Measurements from ENCODE around the gene KNTC1. TPM values are rescaled to one million over a fixed set of nuclear protein-coding genes. Genes with fewer than 3 reads are reported as not detected.

Gene KNTC1
- total and polyA plus RNA-seq, 3 experiments from 2014 or later, result 3.8 to 69.6 (median 66.0) TPM

DNA sequence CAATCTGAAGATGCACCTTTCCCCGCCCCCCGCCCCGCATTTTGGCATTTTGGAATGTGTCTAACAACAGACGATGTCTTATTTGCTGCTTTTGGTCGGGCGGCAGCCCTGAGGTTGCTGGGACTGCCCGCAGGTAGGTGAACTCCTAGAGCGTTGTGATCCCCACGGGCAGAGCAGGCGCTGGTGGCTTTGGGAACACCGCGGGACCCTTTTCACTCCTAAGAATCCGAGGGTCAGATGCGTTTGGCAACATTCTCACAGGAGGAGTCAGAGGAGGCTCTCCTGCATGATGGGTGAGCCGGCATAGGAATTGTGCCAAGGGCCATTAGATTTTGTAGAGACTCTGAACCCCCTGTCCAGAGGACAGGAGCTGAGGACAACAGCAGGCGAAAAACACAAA lies 134.2 kb downstream of the KNTC1 start:
- Mint-ChIP-seq H3K9me3 (no peaks in the 10 kb centered on the region), H3K4me1 (peaks cover 0 to 2% (median 0%) of the 10 kb centered on the region in 3 donors), H3K27me3 (no peaks in the 10 kb centered on the region), H3K36me3 (no peaks in the 10 kb centered on the region), H3K4me3 (no peak overlapping the region), H3K27ac (no peak overlapping the region)
- CTCF ChIA-PET, result no interaction called here
- POLR2A ChIA-PET, result no interaction called here
- no peak overlapping the region for H3K4me3 ChIP-seq (ENCODE audit: low read length)
- H3K36me3 ChIP-seq (ENCODE audit: insufficient read depth, low read length), result no peaks in the 10 kb centered on the region
- DNase-seq, result no peak
- H3K27ac ChIP-seq (ENCODE audit: low read depth, low read length), result no peak overlapping the region
- no peaks in the 10 kb centered on the region for H3K9me3 ChIP-seq (ENCODE audit: low read length)
- no peaks in the 10 kb centered on the region for H3K27me3 ChIP-seq (ENCODE audit: insufficient read depth, low read length, poor library complexity, severe bottlenecking)
- H3K4me1 ChIP-seq (ENCODE audit: insufficient read depth, low read length), result no peaks in the 10 kb centered on the region

DNA sequence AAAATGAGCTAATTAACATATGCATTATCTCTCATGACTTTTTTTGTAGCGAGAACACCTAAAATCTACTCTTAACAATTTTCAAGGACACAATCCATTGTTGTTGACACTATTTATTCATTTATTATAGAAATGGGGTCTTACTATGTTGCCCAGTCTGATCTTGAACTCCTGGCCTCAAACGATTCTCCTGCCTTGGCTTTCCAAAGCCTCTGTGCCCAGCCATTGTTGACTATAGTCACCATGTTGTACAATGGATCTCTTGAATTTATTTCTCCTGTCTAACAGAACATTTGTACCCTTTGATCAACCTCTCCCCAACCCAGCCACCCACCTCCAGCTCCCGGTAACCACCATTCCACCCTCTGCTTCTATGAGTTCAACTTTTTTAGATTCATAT lies 134.9 kb downstream of the KNTC1 start:
- CTCF ChIA-PET, result no interaction called here
- Mint-ChIP-seq H3K4me1 (peaks cover 0 to 2% (median 0%) of the 10 kb centered on the region in 3 donors), H3K27me3 (no peaks in the 10 kb centered on the region), H3K36me3 (no peaks in the 10 kb centered on the region), H3K4me3 (no peak overlapping the region), H3K27ac (peak overlapping the region in 2 of 8 donors; percentile 14 to 38), H3K9me3 (no peaks in the 10 kb centered on the region)
- no peak overlapping the region for H3K4me3 ChIP-seq (ENCODE audit: low read length)
- POLR2A ChIA-PET, result no interaction called here
- no peak for DNase-seq
- H3K36me3 ChIP-seq (ENCODE audit: insufficient read depth, low read length), result no peaks in the 10 kb centered on the region
- no peaks in the 10 kb centered on the region for H3K27me3 ChIP-seq (ENCODE audit: insufficient read depth, low read length, poor library complexity, severe bottlenecking)
- H3K4me1 ChIP-seq (ENCODE audit: insufficient read depth, low read length), result no peaks in the 10 kb centered on the region
- no peaks in the 10 kb centered on the region for H3K9me3 ChIP-seq (ENCODE audit: low read length)
- no peak overlapping the region for H3K27ac ChIP-seq (ENCODE audit: low read depth, low read length)

DNA sequence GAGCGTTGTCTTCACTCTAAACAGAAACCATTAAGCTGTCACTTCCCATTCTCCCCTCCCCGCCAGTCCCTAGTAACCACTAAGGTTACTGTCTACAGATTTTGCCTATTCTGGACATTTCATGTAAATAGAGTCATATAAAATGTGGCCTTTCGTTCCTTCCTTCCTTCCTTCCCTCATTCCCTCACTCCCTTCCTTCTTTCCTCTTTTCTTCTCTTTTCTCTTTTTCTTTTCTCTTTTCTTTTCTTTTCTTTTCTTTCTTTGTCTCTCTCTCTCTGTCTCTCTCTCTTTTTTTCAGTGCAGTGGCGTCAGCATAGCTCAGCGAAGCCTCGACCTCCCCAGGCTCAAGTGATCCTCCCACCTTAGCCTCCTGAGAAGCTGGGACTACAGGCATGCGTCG lies 138.3 kb downstream of the KNTC1 start:
- no peaks in the 10 kb centered on the region for H3K36me3 ChIP-seq (ENCODE audit: insufficient read depth, low read length)
- H3K36me3 Mint-ChIP-seq, result no peaks in the 10 kb centered on the region
- no peak overlapping the region for H3K27ac ChIP-seq (ENCODE audit: low read depth, low read length)
- peaks cover 0 to 3% of the 10 kb centered on the region in 2 donors for H3K27me3 Mint-ChIP-seq
- H3K27me3 ChIP-seq (ENCODE audit: insufficient read depth, low read length, poor library complexity, severe bottlenecking), result no peaks in the 10 kb centered on the region
- H3K9me3 Mint-ChIP-seq, result no peaks in the 10 kb centered on the region
- peaks cover 0 to 2% (median 0%) of the 10 kb centered on the region in 3 donors for H3K4me1 Mint-ChIP-seq
- H3K9me3 ChIP-seq (ENCODE audit: low read length), result no peaks in the 10 kb centered on the region
- H3K4me1 ChIP-seq (ENCODE audit: insufficient read depth, low read length), result no peaks in the 10 kb centered on the region
- no peak overlapping the region for H3K4me3 Mint-ChIP-seq
- no peak overlapping the region for H3K4me3 ChIP-seq (ENCODE audit: low read length)
- H3K27ac Mint-ChIP-seq, result peak overlapping the region in 1 of 8 donors; percentile 76
- DNase-seq, result no peak
- ChIA-PET POLR2A (no interaction called here), CTCF (no interaction called here)

DNA sequence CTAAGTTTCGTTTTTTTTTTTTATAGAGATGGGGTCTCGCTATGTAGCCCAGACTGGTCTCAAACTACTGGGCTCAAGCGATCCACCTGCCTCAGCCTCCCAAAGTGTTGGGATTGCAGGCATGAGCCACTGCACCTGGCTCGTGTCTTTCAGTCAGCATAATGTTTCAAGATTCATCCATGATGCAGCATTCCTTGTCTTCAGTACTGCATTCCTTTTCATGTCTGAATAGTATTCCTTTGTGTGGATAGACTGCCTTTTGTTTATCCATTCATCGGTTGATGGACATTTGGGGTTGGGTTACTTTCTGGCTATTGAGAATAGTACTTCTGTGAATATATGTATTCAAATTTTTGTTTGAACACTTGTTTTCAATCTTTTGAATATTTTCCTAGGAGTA lies 138.7 kb downstream of the KNTC1 start:
- H3K27ac ChIP-seq (ENCODE audit: low read depth, low read length), result no peak overlapping the region
- Mint-ChIP-seq H3K9me3 (no peaks in the 10 kb centered on the region), H3K27me3 (peaks cover 0 to 3% of the 10 kb centered on the region in 2 donors), H3K4me1 (peaks cover 0 to 2% (median 0%) of the 10 kb centered on the region in 3 donors), H3K36me3 (no peaks in the 10 kb centered on the region), H3K4me3 (no peak overlapping the region), H3K27ac (no peak overlapping the region)
- ChIA-PET CTCF (no interaction called here), POLR2A (no interaction called here)
- no peaks in the 10 kb centered on the region for H3K9me3 ChIP-seq (ENCODE audit: low read length)
- H3K36me3 ChIP-seq (ENCODE audit: insufficient read depth, low read length), result no peaks in the 10 kb centered on the region
- H3K27me3 ChIP-seq (ENCODE audit: insufficient read depth, low read length, poor library complexity, severe bottlenecking), result no peaks in the 10 kb centered on the region
- no peak overlapping the region for H3K4me3 ChIP-seq (ENCODE audit: low read length)
- no peaks in the 10 kb centered on the region for H3K4me1 ChIP-seq (ENCODE audit: insufficient read depth, low read length)
- DNase-seq, result no peak

DNA sequence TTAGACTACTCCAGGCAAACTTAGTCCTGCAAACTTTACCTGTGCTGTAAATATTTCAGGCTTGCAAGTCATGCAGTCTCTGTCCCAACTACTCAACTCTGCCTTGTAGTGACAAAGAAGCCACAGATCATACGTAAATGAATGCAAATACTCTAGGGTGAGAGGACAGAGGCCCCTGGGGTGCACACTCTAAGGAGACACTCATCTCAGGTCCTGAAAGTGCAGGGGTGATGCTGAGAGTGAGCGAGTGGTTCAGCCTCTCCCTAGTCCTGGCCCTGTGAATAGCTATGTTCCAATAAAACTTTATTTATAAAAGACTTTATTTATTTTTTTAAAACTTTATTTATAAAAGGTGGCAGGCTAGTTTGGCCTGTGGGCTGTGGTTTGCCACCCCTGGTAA lies 141.2 kb downstream of the KNTC1 start:
- H3K9me3 ChIP-seq (ENCODE audit: low read length), result no peaks in the 10 kb centered on the region
- CTCF ChIA-PET, result interaction anchor here (1.2 kb wide), 1 partner anchor 15 kb away, joined by 3 read pairs; no protein-coding TSS in a partner anchor
- H3K4me3 ChIP-seq (ENCODE audit: low read length), result no peak overlapping the region
- no peak overlapping the region for H3K4me3 Mint-ChIP-seq
- peaks cover 0 to 2% (median 0%) of the 10 kb centered on the region in 3 donors for H3K4me1 Mint-ChIP-seq
- no peaks in the 10 kb centered on the region for H3K36me3 Mint-ChIP-seq
- no peaks in the 10 kb centered on the region for H3K4me1 ChIP-seq (ENCODE audit: insufficient read depth, low read length)
- no peak overlapping the region for H3K27ac Mint-ChIP-seq
- H3K27ac ChIP-seq (ENCODE audit: low read depth, low read length), result no peak overlapping the region
- POLR2A ChIA-PET, result no interaction called here
- H3K27me3 ChIP-seq (ENCODE audit: insufficient read depth, low read length, poor library complexity, severe bottlenecking), result no peaks in the 10 kb centered on the region
- DNase-seq, result no peak
- H3K9me3 Mint-ChIP-seq, result no peaks in the 10 kb centered on the region
- peaks cover 0 to 6% of the 10 kb centered on the region in 2 donors for H3K27me3 Mint-ChIP-seq
- H3K36me3 ChIP-seq (ENCODE audit: insufficient read depth, low read length), result no peaks in the 10 kb centered on the region

DNA sequence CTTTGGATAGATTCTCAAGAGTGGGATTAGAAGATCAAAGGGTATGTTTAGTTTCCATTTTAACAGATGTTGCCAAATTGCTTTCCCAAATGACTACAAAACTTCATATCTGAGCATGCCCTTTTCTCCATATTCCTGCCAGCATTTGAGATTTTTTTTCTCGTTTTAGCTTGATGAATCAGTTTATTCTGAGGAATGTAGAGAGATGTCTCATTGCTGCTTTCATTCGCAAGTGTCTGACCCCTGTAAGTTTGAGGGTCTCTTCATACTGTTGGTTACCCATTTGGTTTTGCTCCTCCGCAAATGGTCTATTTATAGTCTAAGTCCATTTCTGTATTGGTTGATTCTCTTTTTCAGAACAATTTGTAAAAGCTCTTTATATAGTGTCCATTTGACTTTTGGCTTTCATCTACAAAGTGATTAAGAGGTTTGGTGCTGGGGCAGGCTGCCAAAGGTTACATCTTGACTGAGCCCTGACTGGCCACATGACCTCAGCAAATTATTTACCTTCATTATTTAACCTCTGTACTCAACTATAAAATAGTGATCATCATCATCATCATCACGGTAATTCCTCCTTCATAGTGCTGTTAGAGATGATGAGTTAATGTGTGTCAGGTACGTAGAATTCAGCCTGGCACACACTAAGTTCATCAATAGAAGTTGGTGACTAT lies 142.5 kb downstream of the KNTC1 start:
- H3K36me3 ChIP-seq (ENCODE audit: insufficient read depth, low read length), result no peaks in the 10 kb centered on the region
- H3K9me3 ChIP-seq (ENCODE audit: low read length), result no peaks in the 10 kb centered on the region
- H3K4me1 Mint-ChIP-seq, result peaks cover 0 to 2% (median 0%) of the 10 kb centered on the region in 3 donors
- peaks cover 5 to 9% of the 10 kb centered on the region in 2 donors for H3K27me3 Mint-ChIP-seq
- H3K36me3 Mint-ChIP-seq, result no peaks in the 10 kb centered on the region
- CTCF ChIA-PET, result interaction anchor here (0.6 to 1.2 kb wide), 2 partner anchors 14 to 34 kb away, joined by 3 read pairs; no protein-coding TSS in a partner anchor
- H3K27me3 ChIP-seq (ENCODE audit: insufficient read depth, low read length, poor library complexity, severe bottlenecking), result no peaks in the 10 kb centered on the region
- no peak overlapping the region for H3K27ac ChIP-seq (ENCODE audit: low read depth, low read length)
- no peak overlapping the region for H3K4me3 ChIP-seq (ENCODE audit: low read length)
- no peak for DNase-seq
- H3K9me3 Mint-ChIP-seq, result no peaks in the 10 kb centered on the region
- H3K4me1 ChIP-seq (ENCODE audit: insufficient read depth, low read length), result no peaks in the 10 kb centered on the region
- H3K27ac Mint-ChIP-seq, result no peak overlapping the region
- POLR2A ChIA-PET, result interaction anchor here (0.7 kb wide), 1 partner anchor 17 kb away, joined by 4 read pairs; no protein-coding TSS in a partner anchor
- no peak overlapping the region for H3K4me3 Mint-ChIP-seq

DNA sequence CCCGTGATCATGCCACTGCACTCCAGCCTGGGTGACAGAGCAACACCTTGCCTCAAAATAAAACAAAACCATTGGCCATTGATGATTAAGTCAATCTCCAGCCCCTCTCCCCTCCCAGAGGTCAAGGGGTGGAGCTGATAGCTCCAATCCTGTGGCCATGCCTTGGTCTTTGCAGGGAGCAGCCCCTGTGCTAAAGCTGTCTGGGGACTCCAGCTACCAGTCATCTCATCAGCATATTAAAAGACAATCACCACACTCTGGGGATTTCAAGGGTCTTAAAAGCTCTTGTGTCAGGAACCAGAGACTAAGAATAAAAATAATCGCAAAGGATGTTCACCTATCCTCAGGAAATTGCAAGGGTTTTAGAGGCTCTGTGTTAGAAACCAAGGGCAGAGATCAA lies 145.5 kb downstream of the KNTC1 start:
- no peak overlapping the region for H3K4me3 Mint-ChIP-seq
- Histone ChIP-seq H3K27ac (ENCODE audit: low read depth, low read length) (no peak overlapping the region), H3K27me3 (ENCODE audit: insufficient read depth, low read length, poor library complexity, severe bottlenecking) (no peaks in the 10 kb centered on the region), H3K36me3 (ENCODE audit: insufficient read depth, low read length) (no peaks in the 10 kb centered on the region), H3K4me3 (ENCODE audit: low read length) (no peak overlapping the region), H3K4me1 (ENCODE audit: insufficient read depth, low read length) (no peaks in the 10 kb centered on the region), H3K9me3 (ENCODE audit: low read length) (no peaks in the 10 kb centered on the region)
- DNase-seq, result no peak
- H3K27ac Mint-ChIP-seq, result no peak overlapping the region
- peaks cover 10 to 21% of the 10 kb centered on the region in 2 donors for H3K27me3 Mint-ChIP-seq
- H3K4me1 Mint-ChIP-seq, result no peaks in the 10 kb centered on the region
- POLR2A ChIA-PET, result no interaction called here
- CTCF ChIA-PET, result interaction anchor here (0.6 kb wide), 1 partner anchor 105 kb away, joined by 3 read pairs; no protein-coding TSS in a partner anchor
- no peaks in the 10 kb centered on the region for H3K36me3 Mint-ChIP-seq
- H3K9me3 Mint-ChIP-seq, result no peaks in the 10 kb centered on the region

Data from CD8-positive, alpha-beta memory T cell (primary cell).